D721Med (cell line): Measurements from ENCODE around the gene HIP1R.

Experiments
- DNase-seq: peaks from one replicate; pipeline ENCODE4 v3.0.0; 2011; ENCODE audit warnings: low spot score; ENCODE audit not compliant: insufficient read length
- FAIRE-seq: peaks from 2 replicates; lab custom pipeline; 2011; peaks lifted over from hg19 to GRCh38; lab: Jason Lieb, UNC
- CTCF ChIP-seq: IDR thresholded peaks from 2 replicates; pipeline ENCODE4 v1.5.1; 2012; ENCODE audit warnings: mild to moderate bottlenecking, control low read depth; ENCODE audit not compliant: insufficient read depth; ENCODE audit errors: missing control alignments

HIP1R gene

GRCh38 chr12:122864894-122865253, 29.6 kb downstream of the HIP1R start:
- no peak for DNase-seq
- TF ChIP-seq CTCF = no peak
- FAIRE-seq = no peak

GRCh38 chr12:122865268-122866231, 30.3 kb downstream of the HIP1R start:
- FAIRE-seq = no peak
- TF ChIP-seq CTCF = peak; percentile 15
- DNase-seq = no peak

- DNase-seq (no peak), FAIRE-seq (no peak)
- no peak for TF ChIP-seq CTCF
Measured at GRCh38 chr12:122866379-122866778, 31.1 kb downstream of the HIP1R start.

GRCh38 chr12:122866950-122867607, 31.8 kb downstream of the HIP1R start:
- DNase-seq (no peak), FAIRE-seq (no peak)

GRCh38 chr12:122867691-122868461, 32.6 kb downstream of the HIP1R start:
- peak; percentile 27 for TF ChIP-seq CTCF
- no peak for FAIRE-seq
- DNase-seq = no peak

More at GRCh38 chr12:122866950-122867607, 31.8 kb downstream of the HIP1R start:
- TF ChIP-seq CTCF = no peak

- no peak for TF ChIP-seq CTCF
- DNase-seq (no peak), FAIRE-seq (no peak)
Measured at GRCh38 chr12:122868471-122869177, 33.4 kb downstream of the HIP1R start.
